SK-N-SH treated with all-trans-retinoic acid at 6 μM for 48 hours (cell line): ENCODE results near the gene POLR1E.

ENCODE experiments used
- ATAC-seq: fragments of 200-7000 bp; cut with Tn5 transposase; 3 replicates; pipeline ENCODE4 v1.9.1; 2020; ENCODE audit warnings: mild to moderate bottlenecking, moderate library complexity
- ARNTL ChIP-seq: fragments of 450-650 bp; formaldehyde crosslinking; IDR thresholded peaks from 2 replicates; pipeline ENCODE4 v1.5.0; 2020; ENCODE audit warnings: low read depth, mild to moderate bottlenecking, moderate library complexity, borderline replicate concordance
- CSDC2 ChIP-seq: fragments of 250-450 bp; sonication (Bioruptor Pico); IDR thresholded peaks from 2 replicates; pipeline ENCODE4 v1.5.0; 2020; ENCODE audit warnings: mild to moderate bottlenecking, moderate library complexity
- ESRRG ChIP-seq: fragments of 250-450 bp; sonication (Bioruptor Pico); IDR thresholded peaks from 2 replicates; pipeline ENCODE4 v1.6.1; 2021; ENCODE audit warnings: mild to moderate bottlenecking
- GLIS3 ChIP-seq: fragments of 250-450 bp; sonication (Bioruptor Pico); IDR thresholded peaks from 2 replicates; pipeline ENCODE4 v1.5.0; 2020; ENCODE audit warnings: mild to moderate bottlenecking, moderate library complexity
- ISL1 ChIP-seq: fragments of 250-450 bp; sonication (Bioruptor Pico); IDR thresholded peaks from 2 replicates; pipeline ENCODE4 v2.1.2; 2022; ENCODE audit warnings: mild to moderate bottlenecking, moderate library complexity
- OSR1 ChIP-seq: fragments of 250-450 bp; sonication (Bioruptor Pico); IDR thresholded peaks from 2 replicates; pipeline ENCODE4 v1.8.0; 2022; ENCODE audit warnings: moderate library complexity, mild to moderate bottlenecking, inconsistent platforms
- PPARA ChIP-seq: fragments of 250-450 bp; sonication (Bioruptor Pico); IDR thresholded peaks from 2 replicates; pipeline ENCODE4 v1.5.0; 2020; ENCODE audit warnings: mild to moderate bottlenecking, borderline replicate concordance
- RARB ChIP-seq: fragments of 250-450 bp; sonication (Bioruptor Pico); IDR thresholded peaks from 2 replicates; pipeline ENCODE4 v1.8.0; 2021; ENCODE audit warnings: mild to moderate bottlenecking, moderate library complexity
- SNAI2 ChIP-seq: fragments of 250-450 bp; sonication (Bioruptor Pico); IDR thresholded peaks from 2 replicates; pipeline ENCODE4 v1.5.0; 2020; ENCODE audit warnings: mild to moderate bottlenecking, moderate library complexity
- TCF4 ChIP-seq: fragments of 250-450 bp; sonication (Bioruptor Pico); IDR thresholded peaks from 2 replicates; pipeline ENCODE4 v1.8.0; 2021; ENCODE audit warnings: mild to moderate bottlenecking, moderate library complexity, borderline replicate concordance
- TOX ChIP-seq: fragments of 250-450 bp; sonication (Bioruptor Pico); IDR thresholded peaks from 2 replicates; pipeline ENCODE4 v1.8.0; 2021; ENCODE audit warnings: mild to moderate bottlenecking, moderate library complexity, borderline replicate concordance
- ZC3H10 ChIP-seq: fragments of 250-450 bp; sonication (Bioruptor Pico); IDR thresholded peaks from 2 replicates; pipeline ENCODE4 v1.5.1; 2021; ENCODE audit warnings: mild to moderate bottlenecking, moderate library complexity
- ZFP3 ChIP-seq: fragments of 250-450 bp; sonication (Bioruptor Pico); IDR thresholded peaks from 2 replicates; pipeline ENCODE4 v1.5.0; 2020; ENCODE audit warnings: mild to moderate bottlenecking, moderate library complexity
- ZFP30 ChIP-seq: fragments of 450-650 bp; formaldehyde crosslinking; IDR thresholded peaks from 2 replicates; pipeline ENCODE4 v1.5.0; 2022; ENCODE audit warnings: mild to moderate bottlenecking, moderate library complexity
- ZNF565 ChIP-seq: fragments of 450-650 bp; formaldehyde crosslinking; conservative IDR thresholded peaks from 2 replicates; pipeline ENCODE4 v1.5.0; 2020; ENCODE audit warnings: low read depth, mild to moderate bottlenecking, moderate library complexity
- ZNF70 ChIP-seq: fragments of 450-650 bp; formaldehyde crosslinking; IDR thresholded peaks from 2 replicates; pipeline ENCODE4 v1.5.0; 2020; ENCODE audit warnings: mild to moderate bottlenecking, moderate library complexity
- ZNF8 ChIP-seq: fragments of 450-650 bp; formaldehyde crosslinking; IDR thresholded peaks from 2 replicates; pipeline ENCODE4 v1.5.0; 2020; ENCODE audit warnings: mild to moderate bottlenecking, moderate library complexity
- TF ChIP-seq, protein P1 (sequence below): fragments of 250-450 bp; sonication (Bioruptor Pico); IDR thresholded peaks from 2 replicates; pipeline ENCODE4 v1.8.0; 2020; ENCODE audit warnings: mild to moderate bottlenecking, moderate library complexity, borderline replicate concordance
- TF ChIP-seq, protein P2 (sequence below): fragments of 250-450 bp; sonication (Bioruptor Pico); IDR thresholded peaks from 2 replicates; pipeline ENCODE4 v1.5.1; 2021; ENCODE audit warnings: mild to moderate bottlenecking, moderate library complexity
- TF ChIP-seq, protein P3 (sequence below): fragments of 250-450 bp; sonication (Bioruptor Pico); IDR thresholded peaks from 2 replicates; pipeline ENCODE4 v1.8.0; 2021; ENCODE audit warnings: low read depth, mild to moderate bottlenecking, moderate library complexity, borderline replicate concordance
- TF ChIP-seq, protein P4 (sequence below): fragments of 250-450 bp; sonication (Bioruptor Pico); IDR thresholded peaks from 2 replicates; pipeline ENCODE4 v1.5.0; 2020; ENCODE audit warnings: mild to moderate bottlenecking, moderate library complexity

POLR1E gene

DNA sequence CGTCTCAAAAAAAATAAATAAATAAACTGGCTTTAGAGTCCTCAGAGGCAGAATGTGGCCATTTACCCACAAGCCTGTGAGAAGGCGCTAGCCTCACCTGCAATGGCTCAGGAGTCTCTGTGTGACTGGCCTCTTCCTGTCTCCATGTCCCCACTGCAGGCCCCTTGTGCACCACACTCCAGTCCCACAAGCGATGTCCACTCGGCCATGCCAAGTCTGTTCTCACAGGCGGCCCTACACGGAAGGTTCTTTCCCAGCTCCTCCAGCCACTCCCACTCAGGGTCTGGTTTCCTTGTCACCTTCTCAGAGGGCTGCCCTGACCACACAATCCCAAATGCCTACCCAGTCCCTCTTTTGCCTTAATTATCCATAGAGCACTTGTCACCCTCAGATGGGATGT is 38.2 kb downstream of the POLR1E start:
- TF ChIP-seq ZNF8 = no peak
- TF ChIP-seq, protein P1, sequence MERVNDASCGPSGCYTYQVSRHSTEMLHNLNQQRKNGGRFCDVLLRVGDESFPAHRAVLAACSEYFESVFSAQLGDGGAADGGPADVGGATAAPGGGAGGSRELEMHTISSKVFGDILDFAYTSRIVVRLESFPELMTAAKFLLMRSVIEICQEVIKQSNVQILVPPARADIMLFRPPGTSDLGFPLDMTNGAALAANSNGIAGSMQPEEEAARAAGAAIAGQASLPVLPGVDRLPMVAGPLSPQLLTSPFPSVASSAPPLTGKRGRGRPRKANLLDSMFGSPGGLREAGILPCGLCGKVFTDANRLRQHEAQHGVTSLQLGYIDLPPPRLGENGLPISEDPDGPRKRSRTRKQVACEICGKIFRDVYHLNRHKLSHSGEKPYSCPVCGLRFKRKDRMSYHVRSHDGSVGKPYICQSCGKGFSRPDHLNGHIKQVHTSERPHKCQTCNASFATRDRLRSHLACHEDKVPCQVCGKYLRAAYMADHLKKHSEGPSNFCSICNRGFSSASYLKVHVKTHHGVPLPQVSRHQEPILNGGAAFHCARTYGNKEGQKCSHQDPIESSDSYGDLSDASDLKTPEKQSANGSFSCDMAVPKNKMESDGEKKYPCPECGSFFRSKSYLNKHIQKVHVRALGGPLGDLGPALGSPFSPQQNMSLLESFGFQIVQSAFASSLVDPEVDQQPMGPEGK (CRISPR knock-in tag) = no peak
- TF ChIP-seq ZFP3 = no peak
- no peak for TF ChIP-seq GLIS3 (CRISPR knock-in tag)
- no peak for TF ChIP-seq TCF4 (CRISPR knock-in tag)
- no peak for TF ChIP-seq PPARA (CRISPR knock-in tag)
- TF ChIP-seq CSDC2 (CRISPR knock-in tag) = no peak
- TF ChIP-seq SNAI2 = no peak
- no peak for TF ChIP-seq ARNTL (CRISPR knock-in tag)
- TF ChIP-seq ZNF565 (CRISPR knock-in tag) = no peak
- TF ChIP-seq ZC3H10 (CRISPR knock-in tag) = no peak
- TF ChIP-seq, protein P2, sequence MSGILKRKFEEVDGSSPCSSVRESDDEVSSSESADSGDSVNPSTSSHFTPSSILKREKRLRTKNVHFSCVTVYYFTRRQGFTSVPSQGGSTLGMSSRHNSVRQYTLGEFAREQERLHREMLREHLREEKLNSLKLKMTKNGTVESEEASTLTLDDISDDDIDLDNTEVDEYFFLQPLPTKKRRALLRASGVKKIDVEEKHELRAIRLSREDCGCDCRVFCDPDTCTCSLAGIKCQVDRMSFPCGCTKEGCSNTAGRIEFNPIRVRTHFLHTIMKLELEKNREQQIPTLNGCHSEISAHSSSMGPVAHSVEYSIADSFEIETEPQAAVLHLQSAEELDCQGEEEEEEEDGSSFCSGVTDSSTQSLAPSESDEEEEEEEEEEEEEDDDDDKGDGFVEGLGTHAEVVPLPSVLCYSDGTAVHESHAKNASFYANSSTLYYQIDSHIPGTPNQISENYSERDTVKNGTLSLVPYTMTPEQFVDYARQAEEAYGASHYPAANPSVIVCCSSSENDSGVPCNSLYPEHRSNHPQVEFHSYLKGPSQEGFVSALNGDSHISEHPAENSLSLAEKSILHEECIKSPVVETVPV (CRISPR knock-in tag) = no peak
- no peak for TF ChIP-seq ZNF70 (CRISPR knock-in tag)
- no peak for TF ChIP-seq RARB (CRISPR knock-in tag)
- no peak for ATAC-seq

DNA sequence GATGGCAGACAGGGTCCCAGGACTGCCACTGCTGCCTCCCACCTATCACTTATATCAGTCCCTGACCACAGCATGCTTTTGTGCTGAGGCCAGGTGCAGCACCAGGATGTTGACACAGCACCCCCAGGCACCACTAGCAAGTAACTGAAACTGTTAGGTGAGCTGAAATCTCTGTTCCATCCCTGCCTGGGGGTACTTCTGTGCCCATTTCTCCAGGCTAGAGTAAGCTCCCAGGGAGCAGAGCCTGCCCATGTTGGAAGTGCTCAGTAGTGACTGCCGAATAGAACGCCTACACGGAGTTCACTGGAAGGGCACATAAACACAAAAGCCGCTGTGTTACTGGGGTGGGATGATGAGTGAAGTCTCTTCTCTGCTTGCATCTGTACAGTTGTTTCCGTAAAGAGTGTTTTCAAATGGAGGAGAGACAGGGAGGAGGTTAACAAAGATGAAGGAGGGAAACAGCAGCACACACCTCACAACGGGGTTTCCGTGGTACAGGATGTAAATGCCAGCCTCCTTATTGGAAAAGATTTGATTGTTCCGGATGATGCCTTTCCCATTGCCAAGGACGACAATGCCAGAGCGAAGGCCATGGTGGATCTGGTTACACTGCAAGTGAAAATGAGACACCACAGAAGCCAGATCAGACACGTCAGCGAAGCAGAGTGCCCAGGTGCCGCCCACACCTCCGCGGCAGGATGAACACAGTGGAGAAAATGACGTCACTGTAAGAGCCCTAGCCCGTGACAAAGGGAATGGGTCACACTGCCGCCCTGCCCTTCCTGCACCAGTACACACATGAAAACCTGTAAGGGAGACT is 43.1 kb downstream of the POLR1E start:
- TF ChIP-seq ZFP3 (no peak), ZC3H10 (CRISPR knock-in tag) (no peak), TOX (CRISPR knock-in tag) (no peak), CSDC2 (CRISPR knock-in tag) (no peak), ESRRG (no peak), ZFP30 (CRISPR knock-in tag) (no peak), ZNF8 (no peak), RARB (CRISPR knock-in tag) (no peak), SNAI2 (no peak)
- no peak for ATAC-seq

DNA sequence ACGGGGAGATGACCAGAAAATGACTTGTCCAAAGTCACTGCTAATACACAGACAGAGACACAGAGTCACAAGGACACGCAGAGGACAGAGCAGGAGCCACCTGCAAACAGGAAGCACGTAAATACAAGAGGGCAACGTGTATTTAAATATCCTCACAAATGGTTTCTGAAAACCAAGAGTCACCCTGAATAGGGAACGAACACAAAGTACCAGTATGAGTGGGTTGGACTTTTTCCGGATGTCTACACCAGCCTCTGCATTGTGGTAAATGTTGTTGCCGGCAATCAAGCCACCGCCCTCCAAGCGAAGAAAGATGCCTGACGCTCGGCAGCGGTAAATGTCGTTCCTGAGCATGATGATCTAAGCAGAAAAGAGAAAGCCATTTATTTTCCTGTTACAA is 46.0 kb downstream of the POLR1E start:
- TF ChIP-seq OSR1 (CRISPR knock-in tag) (no peak), ZNF8 (no peak), TOX (CRISPR knock-in tag) (no peak), ZNF565 (CRISPR knock-in tag) (no peak), CSDC2 (CRISPR knock-in tag) (no peak), ZFP3 (no peak)
- ATAC-seq = no peak

DNA sequence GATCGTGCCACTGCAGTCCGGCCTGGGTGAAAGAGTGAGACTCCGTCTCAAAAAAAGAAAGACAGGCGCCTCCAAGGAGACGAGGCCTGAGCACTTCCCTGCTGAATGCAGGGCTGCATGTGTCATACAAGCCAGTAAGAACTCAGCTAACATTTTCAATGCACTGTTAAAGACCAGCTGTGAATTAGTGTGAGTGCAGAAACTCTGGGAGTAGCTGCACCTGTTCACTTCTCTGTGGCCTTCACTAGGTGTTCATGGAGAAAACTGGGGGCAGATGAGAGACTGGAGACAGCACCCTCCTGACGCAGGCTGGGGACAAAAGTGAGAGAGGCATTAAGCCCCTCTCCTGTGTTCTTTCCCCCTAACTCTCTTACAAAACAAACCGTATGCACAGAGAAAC is 48.7 kb downstream of the POLR1E start:
- ATAC-seq = no peak
- TF ChIP-seq ARNTL (CRISPR knock-in tag) (no peak), GLIS3 (CRISPR knock-in tag) (no peak), ZNF70 (CRISPR knock-in tag) (no peak), ISL1 (no peak), TCF4 (CRISPR knock-in tag) (no peak), ZFP30 (CRISPR knock-in tag) (no peak), SNAI2 (no peak), ZNF8 (no peak), ESRRG (no peak), TOX (CRISPR knock-in tag) (no peak)
- TF ChIP-seq, protein P3, sequence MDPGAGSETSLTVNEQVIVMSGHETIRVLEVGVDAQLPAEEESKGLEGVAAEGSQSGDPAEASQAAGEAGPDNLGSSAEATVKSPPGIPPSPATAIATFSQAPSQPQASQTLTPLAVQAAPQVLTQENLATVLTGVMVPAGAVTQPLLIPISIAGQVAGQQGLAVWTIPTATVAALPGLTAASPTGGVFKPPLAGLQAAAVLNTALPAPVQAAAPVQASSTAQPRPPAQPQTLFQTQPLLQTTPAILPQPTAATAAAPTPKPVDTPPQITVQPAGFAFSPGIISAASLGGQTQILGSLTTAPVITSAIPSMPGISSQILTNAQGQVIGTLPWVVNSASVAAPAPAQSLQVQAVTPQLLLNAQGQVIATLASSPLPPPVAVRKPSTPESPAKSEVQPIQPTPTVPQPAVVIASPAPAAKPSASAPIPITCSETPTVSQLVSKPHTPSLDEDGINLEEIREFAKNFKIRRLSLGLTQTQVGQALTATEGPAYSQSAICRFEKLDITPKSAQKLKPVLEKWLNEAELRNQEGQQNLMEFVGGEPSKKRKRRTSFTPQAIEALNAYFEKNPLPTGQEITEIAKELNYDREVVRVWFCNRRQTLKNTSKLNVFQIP = no peak
- TF ChIP-seq, protein P4, sequence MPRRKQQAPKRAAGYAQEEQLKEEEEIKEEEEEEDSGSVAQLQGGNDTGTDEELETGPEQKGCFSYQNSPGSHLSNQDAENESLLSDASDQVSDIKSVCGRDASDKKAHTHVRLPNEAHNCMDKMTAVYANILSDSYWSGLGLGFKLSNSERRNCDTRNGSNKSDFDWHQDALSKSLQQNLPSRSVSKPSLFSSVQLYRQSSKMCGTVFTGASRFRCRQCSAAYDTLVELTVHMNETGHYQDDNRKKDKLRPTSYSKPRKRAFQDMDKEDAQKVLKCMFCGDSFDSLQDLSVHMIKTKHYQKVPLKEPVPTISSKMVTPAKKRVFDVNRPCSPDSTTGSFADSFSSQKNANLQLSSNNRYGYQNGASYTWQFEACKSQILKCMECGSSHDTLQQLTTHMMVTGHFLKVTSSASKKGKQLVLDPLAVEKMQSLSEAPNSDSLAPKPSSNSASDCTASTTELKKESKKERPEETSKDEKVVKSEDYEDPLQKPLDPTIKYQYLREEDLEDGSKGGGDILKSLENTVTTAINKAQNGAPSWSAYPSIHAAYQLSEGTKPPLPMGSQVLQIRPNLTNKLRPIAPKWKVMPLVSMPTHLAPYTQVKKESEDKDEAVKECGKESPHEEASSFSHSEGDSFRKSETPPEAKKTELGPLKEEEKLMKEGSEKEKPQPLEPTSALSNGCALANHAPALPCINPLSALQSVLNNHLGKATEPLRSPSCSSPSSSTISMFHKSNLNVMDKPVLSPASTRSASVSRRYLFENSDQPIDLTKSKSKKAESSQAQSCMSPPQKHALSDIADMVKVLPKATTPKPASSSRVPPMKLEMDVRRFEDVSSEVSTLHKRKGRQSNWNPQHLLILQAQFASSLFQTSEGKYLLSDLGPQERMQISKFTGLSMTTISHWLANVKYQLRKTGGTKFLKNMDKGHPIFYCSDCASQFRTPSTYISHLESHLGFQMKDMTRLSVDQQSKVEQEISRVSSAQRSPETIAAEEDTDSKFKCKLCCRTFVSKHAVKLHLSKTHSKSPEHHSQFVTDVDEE = no peak
